ENCODE results near the gene TPBG.

TPBG gene

GRCh38 chr6:82363428-82364086 is at the start of gene TPBG:
Gene TPBG (plus strand): TSS chr6:82363817. CDS start chr6:82364962, 1,145 bp downstream.
- H3K4me2 ChIP-seq (ENCODE audit: low read length), result no peak within 1 kb of the TSS
- H3K4me3 ChIP-seq (ENCODE audit: low read length), result no peak within 1 kb of the TSS
- no peaks in the 10 kb centered on the region for H3K79me2 ChIP-seq (ENCODE audit: low read length)
- H3K27ac ChIP-seq (ENCODE audit: low read length), result no peak within 1 kb of the TSS
- H3K27me3 ChIP-seq (ENCODE audit: low read depth, low read length), result no peaks in the 10 kb centered on the region
- TF ChIP-seq, protein P1, sequence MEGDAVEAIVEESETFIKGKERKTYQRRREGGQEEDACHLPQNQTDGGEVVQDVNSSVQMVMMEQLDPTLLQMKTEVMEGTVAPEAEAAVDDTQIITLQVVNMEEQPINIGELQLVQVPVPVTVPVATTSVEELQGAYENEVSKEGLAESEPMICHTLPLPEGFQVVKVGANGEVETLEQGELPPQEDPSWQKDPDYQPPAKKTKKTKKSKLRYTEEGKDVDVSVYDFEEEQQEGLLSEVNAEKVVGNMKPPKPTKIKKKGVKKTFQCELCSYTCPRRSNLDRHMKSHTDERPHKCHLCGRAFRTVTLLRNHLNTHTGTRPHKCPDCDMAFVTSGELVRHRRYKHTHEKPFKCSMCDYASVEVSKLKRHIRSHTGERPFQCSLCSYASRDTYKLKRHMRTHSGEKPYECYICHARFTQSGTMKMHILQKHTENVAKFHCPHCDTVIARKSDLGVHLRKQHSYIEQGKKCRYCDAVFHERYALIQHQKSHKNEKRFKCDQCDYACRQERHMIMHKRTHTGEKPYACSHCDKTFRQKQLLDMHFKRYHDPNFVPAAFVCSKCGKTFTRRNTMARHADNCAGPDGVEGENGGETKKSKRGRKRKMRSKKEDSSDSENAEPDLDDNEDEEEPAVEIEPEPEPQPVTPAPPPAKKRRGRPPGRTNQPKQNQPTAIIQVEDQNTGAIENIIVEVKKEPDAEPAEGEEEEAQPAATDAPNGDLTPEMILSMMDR (IDR thresholded peaks at IDR 0.05; ENCODE audit: low read depth, low read length), result no peak
- TF ChIP-seq EZH2phosphoT487 (IDR thresholded peaks at IDR 0.05; ENCODE audit: low read depth), result no peak
- no peaks in the 10 kb centered on the region for H4K20me1 ChIP-seq (ENCODE audit: insufficient read depth, low read length)
- H3K36me3 ChIP-seq (replicated peaks; ENCODE audit: low read depth, low read length), result no peaks in the 10 kb centered on the region
- H2AFZ ChIP-seq (ENCODE audit: low read depth, low read length), result no peak within 1 kb of the TSS
- H3K4me1 ChIP-seq (ENCODE audit: low read length), result no peaks in the 10 kb centered on the region
- no peaks in the 10 kb centered on the region for H3K9me3 ChIP-seq (ENCODE audit: insufficient read depth, low read length)
- H3K9ac ChIP-seq (ENCODE audit: low read length), result no peak within 1 kb of the TSS

- Histone ChIP-seq H4K20me1 (ENCODE audit: insufficient read depth, low read length) (no peaks in the 10 kb centered on the region), H3K36me3 (replicated peaks; ENCODE audit: low read depth, low read length) (no peaks in the 10 kb centered on the region), H3K27me3 (ENCODE audit: low read depth, low read length) (no peaks in the 10 kb centered on the region), H3K4me3 (ENCODE audit: low read length) (no peak overlapping the region), H3K79me2 (ENCODE audit: low read length) (no peaks in the 10 kb centered on the region), H3K27ac (ENCODE audit: low read length) (no peak overlapping the region), H2AFZ (ENCODE audit: low read depth, low read length) (no peak overlapping the region), H3K4me1 (ENCODE audit: low read length) (no peaks in the 10 kb centered on the region), H3K4me2 (ENCODE audit: low read length) (no peak overlapping the region), H3K9ac (ENCODE audit: low read length) (no peak overlapping the region), H3K9me3 (ENCODE audit: insufficient read depth, low read length) (no peaks in the 10 kb centered on the region)
- TF ChIP-seq EZH2phosphoT487 (IDR thresholded peaks at IDR 0.05; ENCODE audit: low read depth), result no peak
- TF ChIP-seq, protein P1 (IDR thresholded peaks at IDR 0.05; ENCODE audit: low read depth, low read length), result no peak
These were observed 41.2 kb upstream of the TPBG start for GRCh38 chr6:82322386-82322785.

DNA sequence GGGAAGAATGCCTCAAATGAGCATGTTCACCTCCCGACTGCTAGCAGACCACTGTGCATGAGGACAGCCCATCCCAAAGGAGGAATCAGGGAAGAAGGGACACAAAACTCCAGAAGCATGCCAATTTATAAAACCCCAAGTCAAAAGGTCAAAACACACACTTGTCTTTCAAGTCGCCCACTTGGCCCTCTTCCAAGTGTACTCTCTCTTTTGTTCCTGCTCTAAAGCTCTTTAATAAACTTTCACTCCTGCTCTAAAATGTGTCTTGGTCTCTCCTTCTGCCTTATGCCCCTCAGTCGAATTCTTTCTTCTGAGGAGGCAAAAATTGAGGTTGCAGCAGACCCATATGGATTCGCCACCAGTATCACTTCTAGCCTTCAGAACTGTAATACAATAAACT is 33.9 kb upstream of the TPBG start:
- H3K4me2 ChIP-seq (ENCODE audit: low read length), result no peak overlapping the region

DNA sequence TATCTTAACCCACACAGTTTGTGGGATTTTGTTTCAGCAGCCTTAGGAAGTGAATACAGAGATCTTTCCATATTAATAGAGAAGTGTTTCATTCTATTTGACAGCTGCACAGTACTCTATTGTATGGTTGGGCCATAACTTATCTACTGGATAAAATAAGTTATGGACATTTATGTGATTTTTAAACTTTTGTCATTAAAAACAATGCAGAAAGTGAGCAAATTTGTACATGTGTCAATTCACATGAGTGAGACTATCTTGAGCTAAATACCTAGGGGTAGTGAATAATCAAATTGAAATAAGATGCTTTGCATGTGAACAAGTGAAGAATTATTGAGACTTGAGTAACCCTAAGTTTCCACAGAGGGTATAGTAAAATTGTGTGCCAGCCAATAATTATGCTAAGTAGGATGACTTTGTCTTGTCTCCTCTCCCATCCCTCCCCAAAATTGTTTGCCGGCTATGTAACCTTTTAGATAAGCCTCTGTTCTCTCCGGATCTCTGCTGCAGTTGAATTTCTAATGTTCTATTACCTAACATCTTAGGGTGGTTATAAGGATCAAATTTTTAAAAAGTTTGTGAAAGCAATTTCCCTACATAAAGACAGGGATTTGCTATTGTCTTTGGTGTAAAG is 33.3 kb upstream of the TPBG start:
- Histone ChIP-seq H4K20me1 (ENCODE audit: insufficient read depth, low read length) (no peaks in the 10 kb centered on the region), H3K9ac (ENCODE audit: low read length) (no peak overlapping the region), H3K79me2 (ENCODE audit: low read length) (no peaks in the 10 kb centered on the region), H3K4me2 (ENCODE audit: low read length) (no peak overlapping the region), H3K27me3 (ENCODE audit: low read depth, low read length) (no peaks in the 10 kb centered on the region), H3K4me3 (ENCODE audit: low read length) (no peak overlapping the region), H3K9me3 (ENCODE audit: insufficient read depth, low read length) (no peaks in the 10 kb centered on the region), H2AFZ (ENCODE audit: low read depth, low read length) (no peak overlapping the region), H3K27ac (ENCODE audit: low read length) (no peak overlapping the region), H3K4me1 (ENCODE audit: low read length) (no peaks in the 10 kb centered on the region), H3K36me3 (replicated peaks; ENCODE audit: low read depth, low read length) (no peaks in the 10 kb centered on the region)
- TF ChIP-seq, protein P1 (IDR thresholded peaks at IDR 0.05; ENCODE audit: low read depth, low read length), result no peak
- no peak for TF ChIP-seq EZH2phosphoT487 (IDR thresholded peaks at IDR 0.05; ENCODE audit: low read depth)

More for the DNA sequence above, 33.9 kb upstream of the TPBG start:
- no peak overlapping the region for H3K4me3 ChIP-seq (ENCODE audit: low read length)
- H3K9me3 ChIP-seq (ENCODE audit: insufficient read depth, low read length), result no peaks in the 10 kb centered on the region
- no peak overlapping the region for H2AFZ ChIP-seq (ENCODE audit: low read depth, low read length)
- no peaks in the 10 kb centered on the region for H3K27me3 ChIP-seq (ENCODE audit: low read depth, low read length)
- no peak overlapping the region for H3K9ac ChIP-seq (ENCODE audit: low read length)
- no peaks in the 10 kb centered on the region for H3K36me3 ChIP-seq (replicated peaks; ENCODE audit: low read depth, low read length)
- no peaks in the 10 kb centered on the region for H3K79me2 ChIP-seq (ENCODE audit: low read length)
- TF ChIP-seq, protein P1 (IDR thresholded peaks at IDR 0.05; ENCODE audit: low read depth, low read length), result no peak
- TF ChIP-seq EZH2phosphoT487 (IDR thresholded peaks at IDR 0.05; ENCODE audit: low read depth), result no peak
- no peaks in the 10 kb centered on the region for H3K4me1 ChIP-seq (ENCODE audit: low read length)
- H4K20me1 ChIP-seq (ENCODE audit: insufficient read depth, low read length), result no peaks in the 10 kb centered on the region
- H3K27ac ChIP-seq (ENCODE audit: low read length), result no peak overlapping the region
